HEK293T (cell line): ENCODE measurements around the gene NKX1-2.

Experiments
- CTCF ChIA-PET: fragments of 350-600 bp; formaldehyde crosslinking; extraction: SDS; loops from one replicate; lab custom pipeline; 2021; ENCODE audit warnings: antibody characterized with exemption, inconsistent platforms; lab: Yijun Ruan, JAX
- POLR2A ChIA-PET: fragments of 350-600 bp; formaldehyde crosslinking; extraction: SDS; loops from one replicate; lab custom pipeline; 2020; ENCODE audit warnings: antibody characterized with exemption, inconsistent platforms; lab: Yijun Ruan, JAX
- DNase-seq: peaks from one replicate; pipeline ENCODE4 v3.0.0; 2012; ENCODE audit warnings: mixed read lengths; ENCODE audit errors: extremely low spot score
- ARNT ChIP-seq: fragments of 450-650 bp; IDR thresholded peaks from 2 replicates; pipeline ENCODE4 v1.6.1; 2017; ENCODE audit warnings: mild to moderate bottlenecking
- BHLHE40 ChIP-seq: fragments of 450-650 bp; IDR thresholded peaks from 2 replicates; pipeline ENCODE4 v1.6.1; 2016; ENCODE audit warnings: mild to moderate bottlenecking, moderate library complexity, borderline replicate concordance
- CTBP1 ChIP-seq: fragments of 450-650 bp; IDR thresholded peaks from 2 replicates; pipeline ENCODE4 v1.6.1; 2016; ENCODE audit warnings: borderline replicate concordance
- ELF4 ChIP-seq: fragments of 450-650 bp; IDR thresholded peaks from 2 replicates; pipeline ENCODE4 v1.6.1; 2017; ENCODE audit warnings: antibody characterized with exemption
- FOXA1 ChIP-seq: fragments of 450-650 bp; IDR thresholded peaks from 2 replicates; pipeline ENCODE4 v1.6.1; 2016; ENCODE audit warnings: mild to moderate bottlenecking
- FOXK2 ChIP-seq: fragments of 450-650 bp; IDR thresholded peaks from 2 replicates; pipeline ENCODE4 v1.6.1; 2016; ENCODE audit warnings: mild to moderate bottlenecking
- FOXM1 ChIP-seq: fragments of 450-650 bp; IDR thresholded peaks from 2 replicates; pipeline ENCODE4 v1.6.1; 2017; ENCODE audit warnings: mild to moderate bottlenecking, borderline replicate concordance
- HDGF ChIP-seq: fragments of 450-650 bp; IDR thresholded peaks from 2 replicates; pipeline ENCODE4 v1.6.1; 2017; ENCODE audit warnings: antibody characterized with exemption, borderline replicate concordance
- L3MBTL2 ChIP-seq: fragments of 450-650 bp; conservative IDR thresholded peaks from 2 replicates; pipeline ENCODE4 v1.6.1; 2016; ENCODE audit warnings: mild to moderate bottlenecking
- LEF1 ChIP-seq: fragments of 450-650 bp; IDR thresholded peaks from 2 replicates; pipeline ENCODE4 v1.6.1; 2017; ENCODE audit warnings: mild to moderate bottlenecking, borderline replicate concordance
- NFRKB ChIP-seq: fragments of 450-650 bp; IDR thresholded peaks from 2 replicates; pipeline ENCODE4 v1.6.1; 2016; ENCODE audit warnings: mild to moderate bottlenecking, moderate library complexity
- SP1 ChIP-seq: fragments of 450-650 bp; IDR thresholded peaks from 2 replicates; pipeline ENCODE4 v1.6.1; 2017
- SUZ12 ChIP-seq: fragments of 450-650 bp; IDR thresholded peaks from 2 replicates; pipeline ENCODE4 v1.6.1; 2016; ENCODE audit warnings: mild to moderate bottlenecking
- TARDBP ChIP-seq: fragments of 450-650 bp; IDR thresholded peaks from 2 replicates; pipeline ENCODE4 v1.6.1; 2016
- ZNF384 ChIP-seq: fragments of 450-650 bp; IDR thresholded peaks from 2 replicates; pipeline ENCODE4 v1.6.1; 2016
- TF ChIP-seq, protein P1 (sequence below): fragments of 450-650 bp; IDR thresholded peaks from 2 replicates; pipeline ENCODE4 v1.6.1; 2016

NKX1-2 gene

GRCh38 chr10:124401633-124402032, 48.2 kb downstream of the NKX1-2 start:
- CTCF ChIA-PET = no interaction called here
- TF ChIP-seq BHLHE40 (no peak), ELF4 (no peak), HDGF (no peak), FOXA1 (no peak), NFRKB (no peak), LEF1 (no peak), ZNF384 (no peak), FOXK2 (no peak), L3MBTL2 (no peak), SP1 (no peak), TARDBP (no peak), SUZ12 (no peak), CTBP1 (no peak), FOXM1 (no peak), ARNT (no peak)
- TF ChIP-seq, protein P1, sequence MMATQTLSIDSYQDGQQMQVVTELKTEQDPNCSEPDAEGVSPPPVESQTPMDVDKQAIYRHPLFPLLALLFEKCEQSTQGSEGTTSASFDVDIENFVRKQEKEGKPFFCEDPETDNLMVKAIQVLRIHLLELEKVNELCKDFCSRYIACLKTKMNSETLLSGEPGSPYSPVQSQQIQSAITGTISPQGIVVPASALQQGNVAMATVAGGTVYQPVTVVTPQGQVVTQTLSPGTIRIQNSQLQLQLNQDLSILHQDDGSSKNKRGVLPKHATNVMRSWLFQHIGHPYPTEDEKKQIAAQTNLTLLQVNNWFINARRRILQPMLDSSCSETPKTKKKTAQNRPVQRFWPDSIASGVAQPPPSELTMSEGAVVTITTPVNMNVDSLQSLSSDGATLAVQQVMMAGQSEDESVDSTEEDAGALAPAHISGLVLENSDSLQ = no peak
- POLR2A ChIA-PET = no interaction called here
- DNase-seq = no peak
